ENCODE measurements around the gene CLCN7. TPM values are rescaled to one million over a fixed set of nuclear protein-coding genes. Genes with fewer than 3 reads are reported as not detected.
"Not testable (repeated sequence)": the region's sequence is repeated elsewhere in the genome, so short reads cannot be mapped to it uniquely, and the experiment has no call there.

The CLCN7 gene
- polyA plus RNA-seq, 1 donor = 93.6 TPM

- Histone ChIP-seq H3K4me1 (ENCODE audit: control insufficient read depth, insufficient read depth, low read length) (peaks cover 24% of the 10 kb centered on the region), H3K36me3 (ENCODE audit: control insufficient read depth, insufficient read depth, low read length) (peaks cover 5% of the 10 kb centered on the region), H3K27ac (ENCODE audit: low read length) (no peak overlapping the region), H3K9me3 (ENCODE audit: control insufficient read depth, low read depth, low read length) (no peaks in the 10 kb centered on the region), H3K27me3 (ENCODE audit: control insufficient read depth, insufficient read depth, low read length) (no peaks in the 10 kb centered on the region), H3K4me3 (ENCODE audit: low read length) (no peak overlapping the region)
- DNase-seq = no peak
- 92% methylated on average over 2 of the region's 26 CpGs for WGBS (ENCODE audit: insufficient coverage, low lambda C conversion rate)
Measured at GRCh38 chr16:1471569-1472194, 3.1 kb downstream of the CLCN7 start.

GRCh38 chr16:1470481-1471251 lies 4.2 kb downstream of the CLCN7 start:
- no peak for DNase-seq
- no peaks in the 10 kb centered on the region for H3K27me3 ChIP-seq (ENCODE audit: control insufficient read depth, insufficient read depth, low read length)
- no peaks in the 10 kb centered on the region for H3K9me3 ChIP-seq (ENCODE audit: control insufficient read depth, low read depth, low read length)
- peaks cover 22% of the 10 kb centered on the region for H3K4me1 ChIP-seq (ENCODE audit: control insufficient read depth, insufficient read depth, low read length)
- no peak overlapping the region for H3K27ac ChIP-seq (ENCODE audit: low read length)
- H3K4me3 ChIP-seq (ENCODE audit: low read length) = no peak overlapping the region
- WGBS (ENCODE audit: insufficient coverage, low lambda C conversion rate) = no CpG with 5 or more reads among the region's 14 CpGs
- peaks cover 5% of the 10 kb centered on the region for H3K36me3 ChIP-seq (ENCODE audit: control insufficient read depth, insufficient read depth, low read length)

- DNase-seq = no peak
- peaks cover 5% of the 10 kb centered on the region for H3K36me3 ChIP-seq (ENCODE audit: control insufficient read depth, insufficient read depth, low read length)
- WGBS (ENCODE audit: insufficient coverage, low lambda C conversion rate) = 100% methylated on average over 1 of the region's 20 CpGs
- no peaks in the 10 kb centered on the region for H3K9me3 ChIP-seq (ENCODE audit: control insufficient read depth, low read depth, low read length)
- H3K27ac ChIP-seq (ENCODE audit: low read length) = no peak overlapping the region
- H3K27me3 ChIP-seq (ENCODE audit: control insufficient read depth, insufficient read depth, low read length) = no peaks in the 10 kb centered on the region
- peaks cover 17% of the 10 kb centered on the region for H3K4me1 ChIP-seq (ENCODE audit: control insufficient read depth, insufficient read depth, low read length)
- no peak overlapping the region for H3K4me3 ChIP-seq (ENCODE audit: low read length)
Measured at GRCh38 chr16:1469693-1470201, 5.1 kb downstream of the CLCN7 start.

- WGBS (ENCODE audit: insufficient coverage, low lambda C conversion rate) = 82% methylated on average over 1 of the region's 5 CpGs
- H3K36me3 ChIP-seq (ENCODE audit: control insufficient read depth, insufficient read depth, low read length); H3K27ac ChIP-seq (ENCODE audit: low read length): not testable (repeated sequence)
Measured at GRCh38 chr16:1469141-1469540, 5.7 kb downstream of the CLCN7 start.

GRCh38 chr16:1468426-1468810 lies 6.4 kb downstream of the CLCN7 start:
- Histone ChIP-seq H3K36me3 (ENCODE audit: control insufficient read depth, insufficient read depth, low read length) (peaks cover 14% of the 10 kb centered on the region), H3K4me3 (ENCODE audit: low read length) (no peak overlapping the region), H3K4me1 (ENCODE audit: control insufficient read depth, insufficient read depth, low read length) (peaks cover 11% of the 10 kb centered on the region), H3K9me3 (ENCODE audit: control insufficient read depth, low read depth, low read length) (no peaks in the 10 kb centered on the region), H3K27ac (ENCODE audit: low read length) (no peak overlapping the region), H3K27me3 (ENCODE audit: control insufficient read depth, insufficient read depth, low read length) (no peaks in the 10 kb centered on the region)
- DNase-seq = no peak
- no CpG with 5 or more reads among the region's 22 CpGs for WGBS (ENCODE audit: insufficient coverage, low lambda C conversion rate)

More at GRCh38 chr16:1469141-1469540, 5.7 kb downstream of the CLCN7 start:
- H3K27me3 ChIP-seq (ENCODE audit: control insufficient read depth, insufficient read depth, low read length); DNase-seq; H3K9me3 ChIP-seq (ENCODE audit: control insufficient read depth, low read depth, low read length); H3K4me3 ChIP-seq (ENCODE audit: low read length): not testable (repeated sequence)
- peaks cover 17% of the 10 kb centered on the region for H3K4me1 ChIP-seq (ENCODE audit: control insufficient read depth, insufficient read depth, low read length)

- no peaks in the 10 kb centered on the region for H3K9me3 ChIP-seq (ENCODE audit: control insufficient read depth, low read depth, low read length)
- no peaks in the 10 kb centered on the region for H3K27me3 ChIP-seq (ENCODE audit: control insufficient read depth, insufficient read depth, low read length)
- no peak for DNase-seq
- peaks cover 4% of the 10 kb centered on the region for H3K4me1 ChIP-seq (ENCODE audit: control insufficient read depth, insufficient read depth, low read length)
- peaks cover 14% of the 10 kb centered on the region for H3K36me3 ChIP-seq (ENCODE audit: control insufficient read depth, insufficient read depth, low read length)
- H3K4me3 ChIP-seq (ENCODE audit: low read length) = no peak overlapping the region
- WGBS (ENCODE audit: insufficient coverage, low lambda C conversion rate) = no CpG with 5 or more reads among the region's 14 CpGs
- no peak overlapping the region for H3K27ac ChIP-seq (ENCODE audit: low read length)
Measured at GRCh38 chr16:1466968-1467521, 7.8 kb downstream of the CLCN7 start.

- Histone ChIP-seq H3K27ac (ENCODE audit: low read length) (no peak overlapping the region), H3K4me1 (ENCODE audit: control insufficient read depth, insufficient read depth, low read length) (no peaks in the 10 kb centered on the region), H3K27me3 (ENCODE audit: control insufficient read depth, insufficient read depth, low read length) (no peaks in the 10 kb centered on the region), H3K4me3 (ENCODE audit: low read length) (no peak overlapping the region), H3K9me3 (ENCODE audit: control insufficient read depth, low read depth, low read length) (no peaks in the 10 kb centered on the region), H3K36me3 (ENCODE audit: control insufficient read depth, insufficient read depth, low read length) (peaks cover 14% of the 10 kb centered on the region)
- WGBS (ENCODE audit: insufficient coverage, low lambda C conversion rate) = 95% methylated on average over 4 of the region's 24 CpGs
- no peak for DNase-seq
Measured at GRCh38 chr16:1466054-1466453, 8.8 kb downstream of the CLCN7 start.

- H3K4me1 ChIP-seq (ENCODE audit: control insufficient read depth, insufficient read depth, low read length) = no peaks in the 10 kb centered on the region
- H3K27ac ChIP-seq (ENCODE audit: low read length) = no peak overlapping the region
- no peak for DNase-seq
- no CpG with 5 or more reads among the region's 13 CpGs for WGBS (ENCODE audit: insufficient coverage, low lambda C conversion rate)
- H3K27me3 ChIP-seq (ENCODE audit: control insufficient read depth, insufficient read depth, low read length) = no peaks in the 10 kb centered on the region
- peaks cover 5% of the 10 kb centered on the region for H3K9me3 ChIP-seq (ENCODE audit: control insufficient read depth, low read depth, low read length)
- peaks cover 20% of the 10 kb centered on the region for H3K36me3 ChIP-seq (ENCODE audit: control insufficient read depth, insufficient read depth, low read length)
- H3K4me3 ChIP-seq (ENCODE audit: low read length) = no peak overlapping the region
Measured at GRCh38 chr16:1465567-1465915, 9.3 kb downstream of the CLCN7 start.

- WGBS (ENCODE audit: insufficient coverage, low lambda C conversion rate) = no CpG with 5 or more reads among the region's 33 CpGs
- DNase-seq = no peak
- peaks cover 25% of the 10 kb centered on the region for H3K36me3 ChIP-seq (ENCODE audit: control insufficient read depth, insufficient read depth, low read length)
Measured at GRCh38 chr16:1464894-1465566, 9.8 kb downstream of the CLCN7 start.

GRCh38 chr16:1464196-1464893 lies 10.5 kb downstream of the CLCN7 start:
- no peak for DNase-seq
- H3K4me1 ChIP-seq (ENCODE audit: control insufficient read depth, insufficient read depth, low read length) = no peaks in the 10 kb centered on the region

More at GRCh38 chr16:1464894-1465566, 9.8 kb downstream of the CLCN7 start:
- peaks cover 6% of the 10 kb centered on the region for H3K9me3 ChIP-seq (ENCODE audit: control insufficient read depth, low read depth, low read length)
- no peak overlapping the region for H3K27ac ChIP-seq (ENCODE audit: low read length)
- H3K4me3 ChIP-seq (ENCODE audit: low read length) = no peak overlapping the region
- H3K4me1 ChIP-seq (ENCODE audit: control insufficient read depth, insufficient read depth, low read length) = no peaks in the 10 kb centered on the region
- H3K27me3 ChIP-seq (ENCODE audit: control insufficient read depth, insufficient read depth, low read length) = no peaks in the 10 kb centered on the region

More at GRCh38 chr16:1464196-1464893, 10.5 kb downstream of the CLCN7 start:
- H3K36me3 ChIP-seq (ENCODE audit: control insufficient read depth, insufficient read depth, low read length) = peaks cover 28% of the 10 kb centered on the region
- H3K27me3 ChIP-seq (ENCODE audit: control insufficient read depth, insufficient read depth, low read length) = no peaks in the 10 kb centered on the region
- H3K4me3 ChIP-seq (ENCODE audit: low read length) = no peak overlapping the region
- WGBS (ENCODE audit: insufficient coverage, low lambda C conversion rate) = no CpG with 5 or more reads among the region's 41 CpGs
- H3K9me3 ChIP-seq (ENCODE audit: control insufficient read depth, low read depth, low read length) = peaks cover 6% of the 10 kb centered on the region
- no peak overlapping the region for H3K27ac ChIP-seq (ENCODE audit: low read length)
